Stimulated activated CD8-positive, alpha-beta memory T cell treated with anti-CD3 and anti-CD28 coated beads, Interleukin-4, amount 100 ng/mL, for 4 hours (primary cell): ENCODE data around the gene ANKRD34A.

Source experiments
- DNase-seq, 2 donors: peaks; one replicate each; pipeline ENCODE4 v3.0.0-alpha.2; 2020; ENCODE audit warnings: low read depth in 2 of 2, low spot score in 1 of 2

Gene ANKRD34A

DNA sequence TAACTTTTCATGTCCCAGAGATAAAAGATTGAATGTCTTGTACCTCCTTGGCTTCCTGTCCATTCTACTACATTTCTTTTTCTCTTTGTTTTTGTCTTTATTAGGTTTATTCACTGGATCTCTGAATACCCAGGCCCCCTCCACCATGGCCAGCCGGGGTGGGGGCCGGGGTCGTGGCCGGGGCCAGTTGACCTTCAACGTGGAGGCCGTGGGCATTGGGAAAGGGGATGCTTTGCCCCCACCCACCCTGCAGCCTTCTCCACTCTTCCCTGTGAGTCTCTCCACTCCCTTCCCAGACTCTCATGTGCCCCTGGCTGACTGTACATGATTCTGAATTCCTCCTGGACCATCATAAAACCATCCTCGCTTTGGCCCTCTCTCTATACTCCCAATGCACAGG lies 10.3 kb upstream of the ANKRD34A start:
- DNase-seq = no peak

DNA sequence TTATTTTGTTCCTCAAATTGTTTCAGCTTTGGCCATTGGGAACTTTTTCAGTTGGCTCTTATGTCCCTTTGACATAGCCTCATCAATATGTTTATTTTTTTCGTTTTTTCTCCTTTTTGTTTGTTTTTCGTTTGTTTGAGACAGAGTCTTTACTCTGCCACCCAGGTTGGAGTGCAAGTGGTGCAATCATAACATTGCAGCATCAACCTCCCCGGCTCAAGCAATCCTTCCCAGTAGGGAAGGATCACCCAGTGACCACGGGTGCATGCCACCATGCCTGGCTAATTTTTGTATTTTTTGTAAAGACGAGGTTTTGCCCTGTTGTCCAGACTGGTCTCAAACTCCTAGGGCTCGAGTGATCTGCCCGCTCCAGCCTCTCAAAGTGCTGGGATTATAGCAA lies 8.2 kb upstream of the ANKRD34A start:
- no peak for DNase-seq

DNA sequence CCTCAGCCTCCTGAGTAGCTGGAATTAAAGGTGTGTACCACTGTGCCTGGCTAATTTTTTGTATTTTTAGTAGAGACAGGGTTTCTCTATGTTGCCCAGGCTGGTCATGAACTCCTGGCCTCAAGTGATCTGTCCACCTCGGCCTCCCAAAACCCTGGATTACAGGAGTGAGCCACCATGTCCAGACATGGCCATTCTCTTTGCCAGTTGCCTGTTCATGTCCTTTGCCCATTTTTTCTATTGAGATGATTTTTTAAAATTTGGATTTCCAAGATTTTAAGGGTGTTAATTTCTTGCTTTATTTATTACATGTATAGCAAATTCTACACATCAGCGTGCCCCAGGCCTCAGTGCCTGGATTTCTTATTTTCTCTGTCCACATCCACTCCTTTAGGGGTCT lies 2.9 kb upstream of the ANKRD34A start:
- no peak for DNase-seq

DNA sequence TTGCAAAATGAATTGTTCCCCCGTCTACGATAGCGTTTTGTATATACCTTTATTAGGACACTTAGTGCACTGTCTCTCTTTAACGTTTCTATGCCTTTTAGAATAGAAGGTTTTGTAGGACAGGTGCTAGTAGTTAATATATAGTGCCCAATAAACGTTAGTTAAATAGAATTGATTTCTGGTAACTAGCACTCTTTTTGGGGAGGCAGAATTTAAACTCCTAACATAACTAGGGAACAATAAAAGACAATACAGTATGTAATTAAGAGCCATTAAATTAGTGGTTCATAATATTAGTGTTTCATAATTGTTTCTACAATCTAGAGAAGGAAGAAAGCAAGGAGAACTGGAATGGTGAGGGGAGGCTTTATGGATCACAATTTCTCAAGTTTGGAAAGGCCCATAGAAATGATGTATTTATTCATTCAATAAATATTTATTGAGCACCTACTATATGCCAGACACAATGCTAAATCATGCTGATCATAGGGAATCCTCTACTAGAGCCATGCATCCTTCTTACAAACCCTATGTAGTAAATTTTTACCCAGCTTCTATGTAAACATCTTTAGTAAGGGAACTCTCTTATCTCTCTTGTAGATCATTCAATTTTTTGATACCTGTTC lies 857 bp upstream of the ANKRD34A start:
- DNase-seq = no peak

DNA sequence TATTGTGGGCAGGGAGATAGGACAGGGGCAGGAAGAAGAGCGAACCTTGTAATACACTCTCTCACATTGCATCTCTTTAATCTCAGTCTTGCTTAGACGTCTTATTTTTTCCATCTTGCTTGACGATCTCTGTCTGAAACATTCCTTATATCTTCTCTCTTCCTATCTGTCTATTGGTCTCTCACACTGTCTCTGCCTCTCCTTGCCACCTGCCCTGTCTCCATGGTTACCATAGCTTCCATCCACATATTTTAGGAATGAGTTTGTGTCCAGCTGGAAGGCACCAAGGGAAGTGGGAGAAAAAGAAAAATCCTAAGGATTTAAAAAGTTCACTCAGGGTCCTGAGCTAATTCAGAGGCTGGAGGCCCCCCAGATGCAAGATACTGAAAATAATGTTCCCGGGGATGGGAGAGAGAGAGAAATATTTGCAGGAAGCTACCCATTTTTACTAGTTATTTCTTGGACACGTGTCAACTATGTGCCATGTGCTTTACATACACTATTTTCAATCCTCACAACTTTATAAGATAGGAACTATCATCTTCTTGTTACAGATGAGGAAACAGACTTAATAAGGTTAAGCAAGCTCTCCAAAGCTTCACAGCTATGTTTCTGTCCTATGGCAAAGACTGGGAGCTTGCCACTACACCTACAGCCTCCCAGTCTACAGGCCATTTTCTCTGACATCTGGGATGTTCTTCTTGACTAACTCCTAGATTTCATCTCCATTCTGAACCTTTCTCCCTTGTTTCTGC lies 933 bp downstream of the ANKRD34A start:
- DNase-seq = no peak

DNA sequence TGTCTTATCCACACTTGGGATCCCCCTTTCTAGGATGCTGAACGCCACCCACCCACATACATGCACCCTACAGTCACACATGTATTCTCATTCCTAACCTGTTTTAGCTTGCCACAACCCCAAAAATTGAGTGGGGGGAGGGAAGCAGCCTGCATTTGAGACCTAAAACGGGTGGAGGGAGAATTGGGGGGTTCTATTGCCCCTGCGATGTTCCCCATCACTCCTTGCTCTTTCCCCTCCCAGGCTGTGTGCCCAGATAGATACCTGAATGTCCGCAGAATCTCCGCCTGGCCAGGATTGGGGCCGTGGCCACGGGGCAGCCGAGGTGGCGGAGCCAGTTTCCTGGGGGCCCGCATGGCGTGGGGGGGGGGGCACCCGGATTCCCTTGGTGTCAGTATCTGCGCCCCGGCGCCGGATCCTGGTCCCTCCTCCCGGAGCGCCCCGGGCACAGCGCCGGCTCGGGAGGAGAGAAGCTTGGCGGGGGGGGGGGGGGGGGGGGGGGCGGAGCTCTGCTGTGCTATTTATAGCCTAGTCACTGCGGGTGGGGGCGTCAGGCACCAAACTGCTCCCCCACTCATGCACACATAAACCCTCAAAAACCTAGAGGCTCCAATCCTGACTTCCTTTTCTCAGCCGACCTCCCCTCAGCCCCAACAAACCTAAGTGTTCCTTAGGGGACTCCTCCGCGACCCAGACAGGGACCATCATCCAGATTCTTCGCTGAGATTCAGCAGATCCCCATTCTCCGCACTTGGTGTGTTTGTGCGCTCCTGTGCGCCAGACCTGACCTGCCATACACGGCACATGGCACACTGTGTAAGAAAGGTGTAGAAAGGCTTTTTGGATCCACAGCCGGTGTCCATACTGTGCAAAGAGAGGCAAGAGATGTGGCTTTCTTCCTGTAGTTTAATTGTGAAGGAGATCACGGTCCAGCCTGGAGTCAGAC lies 1.9 kb downstream of the ANKRD34A start:
- DNase-seq = no peak

DNA sequence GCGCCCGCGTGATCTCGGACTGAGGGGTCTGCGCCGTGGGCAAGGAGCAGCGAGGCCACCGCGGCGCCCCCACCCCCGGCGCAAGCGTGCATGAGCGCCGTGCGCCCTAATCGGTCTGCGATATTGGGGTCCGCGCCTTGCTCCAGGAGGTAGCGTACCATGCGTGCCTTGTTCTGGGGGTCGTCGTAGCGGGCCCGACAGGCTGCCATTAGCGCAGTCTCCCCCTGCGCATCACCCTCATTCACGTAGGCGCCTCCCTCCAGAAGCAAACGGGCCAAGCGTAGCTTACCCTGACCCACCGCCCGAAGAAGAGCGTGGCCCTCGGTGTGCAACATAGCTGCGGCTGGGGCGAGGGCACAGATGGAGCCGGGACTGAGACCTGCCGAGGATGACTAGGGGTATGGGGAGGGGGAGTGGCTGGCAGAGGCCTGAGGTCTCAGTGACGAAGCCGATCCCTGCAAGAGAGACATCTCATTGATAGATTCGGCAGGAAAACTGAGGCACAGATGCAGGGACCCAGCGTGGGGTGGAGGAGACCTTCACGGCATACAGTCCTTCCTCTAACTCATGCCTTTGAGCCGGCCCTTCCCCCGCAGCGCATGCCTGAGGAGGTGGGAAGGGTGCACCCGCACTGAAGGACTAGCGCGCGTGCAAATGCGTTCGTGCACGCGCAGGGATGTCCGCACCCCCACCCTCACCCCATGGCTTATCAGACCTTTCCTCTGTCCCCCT lies 2.8 kb downstream of the ANKRD34A start:
- DNase-seq = peak in 1 of 2 donors; percentile 38

DNA sequence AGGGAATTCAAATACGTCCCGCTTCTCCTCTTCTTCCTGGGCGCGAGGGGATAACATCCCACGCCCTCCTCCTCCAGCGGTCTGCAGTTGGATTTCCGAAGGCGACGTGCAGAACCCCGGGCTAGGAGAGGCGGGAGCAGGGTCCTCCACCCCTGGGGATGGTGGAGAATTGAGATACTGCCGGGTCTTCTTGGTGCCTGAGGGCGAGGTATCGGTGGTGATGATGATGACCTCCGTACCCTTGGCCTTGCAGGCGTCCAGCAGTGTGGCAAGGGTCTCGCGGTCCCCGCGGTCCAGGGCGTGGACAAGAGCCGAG lies 3.3 kb downstream of the ANKRD34A start:
- no peak for DNase-seq

DNA sequence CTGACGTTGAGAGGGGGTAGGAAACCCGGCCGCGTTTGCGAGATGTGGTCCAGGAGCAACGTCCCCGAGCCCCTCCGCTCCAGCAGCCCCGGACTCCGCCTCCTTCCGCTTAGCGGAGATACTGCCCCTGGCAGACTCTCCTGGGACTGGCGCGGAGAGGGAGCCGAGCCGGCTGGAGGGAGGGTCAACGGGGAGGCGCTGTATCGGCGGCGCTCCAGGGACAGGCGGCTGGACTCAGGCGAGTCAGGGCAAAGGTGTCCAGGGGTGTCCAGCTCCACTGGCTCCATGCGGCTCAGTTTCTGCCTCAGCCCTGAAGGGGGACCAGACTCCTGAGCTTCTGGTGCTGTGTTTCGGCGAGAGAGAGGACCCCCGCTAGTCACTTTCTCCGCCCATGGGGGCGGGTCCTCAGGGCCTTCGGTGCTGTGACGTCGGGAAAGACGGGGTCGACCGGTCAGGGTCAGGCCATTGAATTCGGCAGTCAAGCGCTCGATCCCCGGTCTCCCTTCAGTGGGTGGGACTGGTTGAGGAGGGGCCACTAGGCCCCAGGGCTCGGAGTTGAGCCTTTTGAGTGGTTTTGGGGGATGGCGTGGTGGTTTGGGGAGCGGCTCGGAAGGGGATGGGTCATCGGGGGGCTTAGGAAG lies 3.8 kb downstream of the ANKRD34A start:
- peak in 1 of 2 donors; percentile 31 for DNase-seq

DNA sequence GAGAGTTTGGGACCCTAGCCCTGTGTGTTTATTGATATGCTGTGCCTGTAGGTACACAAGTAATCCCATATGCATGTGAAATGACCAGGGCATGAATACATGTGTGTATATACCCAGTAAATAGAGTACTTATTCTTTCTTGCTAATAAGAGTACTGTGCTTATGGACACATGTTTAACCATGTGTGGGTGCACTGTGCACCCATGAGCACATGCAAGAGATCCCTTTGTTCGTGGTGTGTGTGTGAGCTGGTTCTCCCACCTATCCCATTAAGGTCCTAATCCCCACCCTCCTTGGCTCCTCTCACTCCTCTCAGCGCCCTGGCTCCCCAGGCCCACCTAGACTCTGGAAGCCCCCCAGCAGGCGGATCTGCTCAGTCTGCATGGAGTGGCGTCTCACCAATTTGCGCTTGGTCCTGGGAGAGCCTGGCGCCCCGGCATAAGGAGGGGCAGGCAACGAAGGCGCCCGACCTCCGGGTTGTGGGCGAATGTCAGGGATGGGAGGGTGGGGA lies 4.4 kb downstream of the ANKRD34A start:
- no peak for DNase-seq

DNA sequence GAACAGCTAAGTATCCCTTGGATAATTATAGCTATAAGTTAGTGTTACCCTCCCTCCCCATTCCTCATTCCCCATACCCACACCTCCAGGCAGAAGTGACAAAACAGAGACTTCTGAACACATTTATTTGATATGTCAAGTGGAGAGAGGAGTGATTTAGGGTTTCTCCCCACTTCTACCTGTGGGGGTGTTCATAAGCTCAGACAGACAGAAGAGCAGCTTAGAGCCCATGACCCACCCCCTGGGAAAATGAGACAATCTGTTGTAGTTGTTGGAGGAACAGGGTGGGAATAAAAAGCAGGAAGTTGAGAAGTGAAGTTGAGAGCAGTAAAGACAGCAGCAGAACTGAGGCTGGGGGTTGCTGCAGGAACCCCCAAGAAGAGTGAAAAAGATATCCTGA lies 5.0 kb downstream of the ANKRD34A start:
- DNase-seq = no peak

DNA sequence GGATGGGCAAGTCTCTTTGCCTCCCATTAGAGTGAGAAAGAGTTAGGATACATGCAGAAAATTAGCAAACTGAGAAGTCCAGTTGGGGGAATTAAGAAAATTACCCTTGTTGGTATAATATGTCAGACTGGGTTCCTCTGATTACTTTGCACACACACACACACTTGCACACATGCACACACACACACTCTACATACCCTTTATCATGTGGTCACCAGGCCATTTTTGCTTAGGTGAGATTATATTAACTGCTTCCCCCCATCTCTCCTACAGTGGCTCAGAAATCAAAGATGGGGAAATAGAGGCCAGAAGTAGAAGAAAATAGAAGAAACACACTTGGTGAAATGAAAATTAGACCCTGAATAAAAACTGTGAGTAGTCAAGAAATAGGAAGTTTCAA lies 5.6 kb downstream of the ANKRD34A start:
- DNase-seq = no peak

DNA sequence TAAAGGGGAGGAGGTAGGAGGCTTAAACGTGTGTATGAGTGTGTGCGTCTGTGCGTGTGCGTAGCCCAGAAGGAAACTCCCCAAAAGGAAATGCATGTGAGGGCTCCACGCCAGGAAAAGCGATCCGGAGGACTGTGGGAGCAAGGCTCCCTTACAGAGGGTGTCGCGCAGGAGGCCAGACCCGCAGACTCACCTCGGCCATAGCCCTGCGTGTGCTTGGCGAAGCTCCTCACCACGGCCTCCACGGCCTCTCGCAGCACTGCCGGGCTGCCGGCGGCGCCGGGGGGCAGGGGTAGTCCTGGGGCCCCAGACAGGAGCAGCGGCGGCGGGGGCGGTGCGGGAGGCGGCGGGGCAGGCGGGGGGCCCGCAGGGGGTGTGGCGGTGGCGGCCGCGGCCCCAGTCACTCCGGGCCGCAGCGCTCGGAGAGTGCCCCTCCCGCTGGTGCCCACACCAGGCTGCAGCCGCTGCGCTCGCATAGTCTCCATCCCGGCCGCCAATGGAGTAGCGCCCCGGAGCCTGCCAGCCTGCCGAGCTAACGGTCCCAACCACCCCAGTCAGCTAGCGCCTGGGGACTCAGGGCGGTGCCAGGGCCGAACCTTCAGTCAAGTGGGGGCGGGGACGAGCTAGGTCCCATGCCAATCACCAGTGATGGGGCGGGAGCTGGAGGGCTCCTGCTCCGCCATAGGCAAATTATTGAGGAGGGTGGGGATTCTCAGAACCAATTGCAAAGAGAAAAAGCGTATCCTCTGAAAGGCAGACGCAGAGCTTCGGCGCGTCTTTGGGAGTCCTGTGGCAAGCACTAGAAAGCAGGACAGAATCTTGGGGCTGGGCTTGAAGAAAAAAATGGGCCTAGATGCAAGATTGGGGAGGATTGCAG lies 6.7 kb downstream of the ANKRD34A start, which contains the start of gene LIX1L:
Gene LIX1L (minus strand): TSS at position 575 of the 877 bp plus-strand sequence. CDS start 90 bp downstream, at position 485.
- DNase-seq = peak; percentile 83 to 87

DNA sequence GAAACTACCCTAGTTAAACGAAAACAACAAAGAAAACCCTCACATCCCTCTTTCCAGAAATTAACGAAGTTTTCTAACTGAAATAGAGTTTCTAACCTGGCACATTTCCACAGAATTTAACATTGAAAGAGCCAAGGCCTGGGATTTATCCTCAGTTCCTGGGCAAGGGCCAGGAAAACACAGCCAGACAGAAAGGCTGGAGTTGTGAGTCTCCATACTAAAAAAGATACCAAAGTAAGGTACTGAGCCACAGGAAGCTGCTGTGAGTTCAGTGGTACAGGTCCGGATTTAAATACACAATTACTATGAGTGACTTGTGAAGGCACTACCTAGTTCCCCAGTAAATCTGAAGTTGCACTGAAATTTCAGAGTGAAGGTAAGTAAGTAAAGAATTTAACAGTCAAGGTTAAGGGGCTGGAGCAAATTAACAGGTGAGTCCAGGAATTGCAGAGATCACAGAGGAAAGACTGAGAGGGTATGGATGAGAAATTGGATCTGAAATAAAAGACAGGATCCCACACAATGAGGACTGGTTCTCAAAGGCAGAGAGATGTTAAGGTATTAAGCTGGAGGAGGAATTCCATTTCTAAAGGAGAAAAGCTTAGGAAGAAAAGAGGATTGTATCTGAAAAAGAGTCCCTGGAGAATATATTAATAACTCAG lies 7.5 kb downstream of the ANKRD34A start:
- no peak for DNase-seq

DNA sequence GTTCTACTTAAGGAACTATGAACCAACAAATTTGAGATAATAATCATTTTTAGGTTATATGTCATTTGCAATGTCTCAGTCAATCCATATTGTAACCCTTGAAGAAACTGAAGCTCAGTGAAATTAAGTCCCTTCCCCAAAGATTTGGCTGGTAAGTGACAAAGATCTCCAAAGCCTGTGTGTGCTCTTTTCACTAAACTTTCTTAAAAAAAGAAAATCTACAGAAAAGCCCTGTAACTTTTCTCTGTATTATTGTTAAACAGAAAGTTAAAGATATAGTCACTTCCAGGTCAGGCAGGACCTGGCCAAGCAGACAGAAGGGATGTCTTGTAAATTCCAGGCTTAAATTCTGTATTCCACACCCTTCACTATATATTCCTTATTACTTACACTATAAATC lies 8.0 kb downstream of the ANKRD34A start:
- no peak for DNase-seq

DNA sequence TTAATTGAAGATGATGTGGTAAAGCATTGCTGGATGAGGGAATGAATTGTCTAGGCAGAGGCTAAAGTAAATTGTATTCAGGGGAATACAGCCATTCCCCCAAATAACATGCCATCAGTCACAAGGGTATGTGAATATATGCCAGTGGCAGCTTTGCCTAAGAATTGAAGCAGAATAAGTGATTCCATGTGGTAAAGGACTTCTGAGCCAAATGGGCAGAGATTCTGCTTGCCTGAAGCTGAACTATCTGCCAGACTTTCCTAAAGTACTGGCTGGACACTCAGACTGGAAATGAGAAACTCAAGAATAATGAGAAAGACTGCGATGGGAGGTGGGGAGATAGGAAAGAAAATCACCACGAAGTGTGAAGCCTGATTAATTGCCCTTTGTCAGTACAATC lies 8.9 kb downstream of the ANKRD34A start:
- no peak for DNase-seq

DNA sequence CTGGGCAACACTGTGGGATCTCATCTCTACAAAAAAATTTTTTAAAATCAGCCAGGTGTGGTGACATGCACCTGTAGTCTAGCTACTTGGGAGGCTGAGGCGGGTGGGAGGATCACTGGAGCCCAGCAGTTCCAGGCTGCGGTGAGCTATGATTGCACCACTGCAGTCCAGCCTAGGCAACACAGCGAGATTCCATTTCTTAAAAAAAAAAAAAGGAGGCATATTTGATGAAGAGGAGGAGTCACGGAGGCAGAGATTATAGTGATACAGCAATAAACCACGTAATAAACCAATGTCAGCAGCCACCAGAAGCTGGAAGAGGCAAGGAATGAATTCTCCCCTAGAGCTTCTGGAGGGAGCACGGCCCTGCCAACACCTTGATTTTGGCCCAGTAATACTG lies 10.5 kb downstream of the ANKRD34A start:
- no peak for DNase-seq

DNA sequence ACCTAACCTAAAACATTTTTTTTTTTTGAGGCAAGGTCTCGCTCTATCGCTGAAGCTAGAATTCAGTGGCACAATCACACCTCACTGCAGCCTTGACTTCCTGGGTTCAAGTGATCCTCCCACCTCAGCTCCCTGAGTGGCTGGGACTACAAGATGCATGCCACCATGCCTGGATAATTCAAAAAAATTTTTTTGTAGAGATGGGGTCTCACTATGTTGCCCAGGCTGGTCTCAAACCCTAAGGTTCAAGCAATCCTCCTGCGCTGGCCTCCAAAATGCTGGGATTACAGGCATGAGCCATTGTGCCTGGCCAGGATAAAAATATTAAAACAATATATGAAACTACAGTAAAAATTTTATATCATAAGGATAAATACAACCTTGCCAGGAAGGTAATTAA lies 11.5 kb downstream of the ANKRD34A start:
- no peak for DNase-seq

DNA sequence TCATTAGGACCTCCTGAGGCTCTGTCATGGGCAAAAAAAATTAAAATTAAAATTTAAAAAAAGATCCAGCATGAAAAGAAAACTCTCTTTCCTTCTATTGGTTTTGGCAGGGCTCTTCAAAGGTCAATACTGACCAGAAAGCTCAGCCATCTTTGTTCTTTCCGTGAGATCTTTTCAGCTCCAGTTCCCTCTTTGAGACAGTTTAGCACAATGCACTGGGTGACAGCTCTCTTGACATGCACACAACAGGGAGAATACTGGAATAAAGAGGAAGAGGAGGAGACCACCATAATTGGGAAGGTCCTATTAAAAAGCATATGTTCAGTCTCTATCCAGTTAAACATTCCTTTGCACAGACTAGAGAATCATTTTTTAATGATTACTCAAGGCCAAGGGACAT lies 12.8 kb downstream of the ANKRD34A start:
- DNase-seq = no peak
